Prostate gland (tissue), 2 donors: ENCODE data around the gene NLGN4Y.

Experiments
- CTCF ChIP-seq, 4 experiments: fragments of 200-600 bp in 2 of 4; fragments of 450-650 bp in 2 of 4; sonication (generic) in 2 of 4; IDR thresholded peaks; 1 replicate in 3 of 4; 2 replicates in 1 of 4; pipeline ENCODE4 v1.5.1; 2016 to 2019; ENCODE audit warnings: antibody characterized with exemption in 4 of 4, mild to moderate bottlenecking in 2 of 4, moderate library complexity in 2 of 4
- POLR2A ChIP-seq: fragments of 450-650 bp; IDR thresholded peaks from one replicate; pipeline ENCODE4 v1.6.1; 2016; ENCODE audit warnings: antibody characterized with exemption, mild to moderate bottlenecking
- POLR2AphosphoS5 ChIP-seq: sonication (generic); formaldehyde crosslinking; IDR thresholded peaks from one replicate; pipeline ENCODE4 v1.6.1; 2017; ENCODE audit warnings: antibody characterized with exemption

- TF ChIP-seq CTCF (IDR thresholded peaks at IDR 0.05) (no peak), POLR2AphosphoS5 (no peak), POLR2A (no peak)
These were observed 34.1 kb upstream of the NLGN4Y start for GRCh38 chrY:14490226-14490625.
